CD14-positive monocyte (primary cell): Measurements from ENCODE around the gene CDC26. TPM values are rescaled to one million over a fixed set of nuclear protein-coding genes. Genes with fewer than 3 reads are reported as not detected.
"Not testable (repeated sequence)": the region's sequence is repeated elsewhere in the genome, so short reads cannot be mapped to it uniquely, and the experiment has no call there.

Source experiments
- DNase-seq, 3 donors: peaks; one replicate each; pipeline ENCODE4 v3.0.0-alpha.2; 2011 to 2022
- H2AFZ ChIP-seq: 2 replicates; pipeline ENCODE4 v1.6.0; 2012; ENCODE audit warnings: mild to moderate bottlenecking, low read depth, low read length, inconsistent platforms; ENCODE audit not compliant: insufficient read depth, poor library complexity, severe bottlenecking
- H3K27ac ChIP-seq, 2 donors: 1 replicate in 1 of 2; 2 replicates in 1 of 2; pipeline ENCODE4 v1.5.1; 2012 to 2013; ENCODE audit warnings: low read length in 2 of 2, control low read depth in 1 of 2, inconsistent platforms in 1 of 2, low read depth in 1 of 2, mild to moderate bottlenecking in 1 of 2
- H3K27me3 ChIP-seq, 2 donors: one replicate each; pipeline versions ENCODE4 v1.6.0 to v1.6.1; 2011 to 2013; ENCODE audit warnings: low read length in 2 of 2; ENCODE audit not compliant: control insufficient read depth in 2 of 2, insufficient read depth in 2 of 2
- H3K36me3 ChIP-seq, 2 donors: replicated peaks in 1 of 2; 1 replicate in 1 of 2; 2 replicates in 1 of 2; pipeline versions ENCODE4 v1.5.1 to v1.6.1; 2012 to 2013; ENCODE audit warnings: low read length in 2 of 2, control low read depth in 1 of 2, inconsistent platforms in 1 of 2, mild to moderate bottlenecking in 1 of 2; ENCODE audit not compliant: insufficient read depth in 2 of 2, control insufficient read depth in 1 of 2
- H3K4me1 ChIP-seq, 2 donors: 1 replicate in 1 of 2; 2 replicates in 1 of 2; pipeline versions ENCODE4 v1.5.1 to v1.6.1; 2012 to 2013; ENCODE audit warnings: low read length in 2 of 2, control low read depth in 1 of 2, inconsistent platforms in 1 of 2, mild to moderate bottlenecking in 1 of 2, moderate library complexity in 1 of 2; ENCODE audit not compliant: insufficient read depth in 2 of 2, control insufficient read depth in 1 of 2
- H3K4me2 ChIP-seq: replicated peaks from 2 replicates; pipeline ENCODE3; 2012; ENCODE audit warnings: low read length, moderate library complexity, mild to moderate bottlenecking; ENCODE audit not compliant: poor library complexity, severe bottlenecking; ENCODE audit errors: extremely low read depth
- H3K4me3 ChIP-seq, 3 experiments: fragments of 200-600 bp in 1 of 3; sonication (generic) in 1 of 3; replicated peaks in 1 of 3; 1 replicate in 2 of 3; 2 replicates in 1 of 3; pipeline ENCODE4 v1.5.1; 2011 to 2013; ENCODE audit warnings: low read length in 3 of 3, mild to moderate bottlenecking in 3 of 3, control low read depth in 2 of 3, low read depth in 2 of 3, inconsistent platforms in 1 of 3, moderate library complexity in 1 of 3
- H3K79me2 ChIP-seq: 2 replicates; pipeline ENCODE4 v1.6.0; 2012; ENCODE audit warnings: mild to moderate bottlenecking, control low read depth, inconsistent platforms, low read length, moderate library complexity; ENCODE audit not compliant: insufficient read depth
- H3K9ac ChIP-seq: 2 replicates; pipeline ENCODE4 v1.6.0; 2017; ENCODE audit warnings: low read length, mild to moderate bottlenecking; ENCODE audit not compliant: insufficient read depth, poor library complexity, severe bottlenecking
- H3K9me3 ChIP-seq, 2 donors: replicated peaks in 1 of 2; 1 replicate in 1 of 2; 2 replicates in 1 of 2; pipeline versions ENCODE4 v1.5.1 to v1.6.1; 2012 to 2013; ENCODE audit warnings: low read length in 2 of 2, control low read depth in 1 of 2; ENCODE audit not compliant: control insufficient read depth in 1 of 2, insufficient read depth in 1 of 2
- H4K20me1 ChIP-seq: 2 replicates; pipeline ENCODE4 v1.6.0; 2012; ENCODE audit warnings: mild to moderate bottlenecking, low read length, control low read depth, moderate library complexity; ENCODE audit not compliant: insufficient read depth
- H3K27ac Mint-ChIP-seq, 7 donors: one replicate each; pipeline ENCODE4 v1.8.0; 2020; ENCODE audit warnings: mild to moderate bottlenecking in 7 of 7, mixed read lengths in 7 of 7, moderate library complexity in 6 of 7, inconsistent platforms in 2 of 7
- H3K27me3 Mint-ChIP-seq, 3 donors: one replicate each; pipeline ENCODE4 v1.8.0; 2021 to 2022; ENCODE audit warnings: low read depth in 3 of 3, mild to moderate bottlenecking in 3 of 3, mixed read lengths in 3 of 3, moderate library complexity in 3 of 3, inconsistent platforms in 1 of 3
- H3K36me3 Mint-ChIP-seq, 2 donors: one replicate each; pipeline ENCODE4 v1.8.0; 2020; ENCODE audit warnings: mixed read lengths in 2 of 2, inconsistent platforms in 1 of 2, mild to moderate bottlenecking in 1 of 2
- H3K4me1 Mint-ChIP-seq: one replicate; pipeline ENCODE4 v1.8.0; 2020; ENCODE audit warnings: mild to moderate bottlenecking, mixed read lengths
- H3K4me3 Mint-ChIP-seq, 2 donors: one replicate each; pipeline ENCODE4 v1.8.0; 2020; ENCODE audit warnings: mild to moderate bottlenecking in 2 of 2, mixed read lengths in 2 of 2, moderate library complexity in 1 of 2
- H3K9me3 Mint-ChIP-seq, 7 donors: one replicate each; pipeline ENCODE4 v1.8.0; 2020 to 2022; ENCODE audit warnings: mixed read lengths in 7 of 7, mild to moderate bottlenecking in 6 of 7, moderate library complexity in 6 of 7, inconsistent platforms in 2 of 7
- WGBS: methylation state at CpG from one replicate; pipeline ENCODE4 v1.1.5; 2013; ENCODE audit warnings: missing lambda C conversion rate; ENCODE audit not compliant: insufficient coverage; 5-methylcytosine and 5-hydroxymethylcytosine counted together
- intact Hi-C, 2 donors: fragments of 100-400 bp; cut with micrococcal nuclease; formaldehyde crosslinking; loops; one replicate each; pipeline versions ENCODE4 v1.15.0 to v1.15.1; 2023
- polyA plus RNA-seq, 3 donors: library from polyadenylated mRNA; depleted of rRNA in 1 of 3; unstranded in 2 of 3; stranded (reverse) in 1 of 3; fragments of 300-500 nt in 2 of 3; fragments of >200 nt in 1 of 3; fragmentation: Illumina TruSeq in 2 of 3; gene quantifications; 1 replicate in 2 of 3; 2 replicates in 1 of 3; pipeline ENCODE4 v1.2.3, GENCODE V29; 2012 to 2021
- TF ChIP-seq, protein P1 (sequence below): fragments of 200-600 bp; IDR thresholded peaks from one replicate; pipeline ENCODE4 v1.8.0; 2022; ENCODE audit warnings: antibody characterized with exemption, mild to moderate bottlenecking

CDC26 gene
- polyA plus RNA-seq, 3 donors, result 17.9 to 87.8 (median 77.8) TPM

DNA sequence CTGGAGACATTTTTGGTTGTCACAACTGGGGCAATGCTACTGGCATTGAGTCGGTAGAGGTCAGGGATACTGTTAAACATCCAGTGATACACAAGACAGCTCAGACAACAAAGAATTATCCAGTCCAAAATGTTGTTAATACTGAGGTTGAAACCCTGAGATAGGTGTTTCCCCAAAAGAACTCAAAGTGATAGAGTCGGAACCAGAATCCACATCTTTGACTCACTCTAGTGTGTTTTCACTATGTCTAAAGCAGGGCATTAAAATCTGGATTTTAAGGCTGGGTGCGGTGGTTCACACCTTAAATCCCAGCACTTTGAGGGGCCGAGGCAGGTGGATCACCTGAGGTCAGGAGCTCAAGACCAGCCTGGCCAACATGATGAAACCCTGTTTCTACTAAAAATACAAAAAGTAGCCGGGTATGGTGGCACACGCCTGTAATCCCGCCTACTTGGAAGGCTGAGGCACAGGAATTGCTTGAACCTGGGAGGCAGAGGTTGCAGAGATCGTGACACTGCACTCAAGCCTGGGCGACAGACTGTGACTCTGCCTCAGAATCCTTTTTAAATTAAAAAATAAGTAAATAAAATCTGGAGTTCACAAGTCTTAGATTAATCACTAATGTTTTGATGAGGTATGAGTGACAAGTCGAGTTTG, 37.0 kb downstream of the CDC26 start:
- Mint-ChIP-seq H3K4me1 (peaks cover 30% of the 10 kb centered on the region), H3K27ac (peak overlapping the region in 1 of 7 donors; percentile 28), H3K9me3 (peaks cover 0 to 1% (median 0%) of the 10 kb centered on the region in 7 donors), H3K4me3 (no peak overlapping the region), H3K36me3 (peaks cover 6 to 8% of the 10 kb centered on the region in 2 donors), H3K27me3 (peaks cover 0 to 4% (median 0%) of the 10 kb centered on the region in 3 donors)
- Histone ChIP-seq H3K9ac (no peak overlapping the region), H2AFZ (no peak overlapping the region), H3K9me3 (no peaks in the 10 kb centered on the region), H3K36me3 (no peaks in the 10 kb centered on the region), H3K4me3 (no peak overlapping the region), H4K20me1 (peaks cover 14% of the 10 kb centered on the region), H3K27me3 (no peaks in the 10 kb centered on the region), H3K4me1 (peaks cover 21 to 26% of the 10 kb centered on the region in 2 donors), H3K4me2 (no peak overlapping the region), H3K79me2 (peaks cover 57% of the 10 kb centered on the region), H3K27ac (no peak overlapping the region)
- no peak for DNase-seq
- 100% methylated on average over 5 of the region's 10 CpGs for WGBS
- TF ChIP-seq, protein P1, sequence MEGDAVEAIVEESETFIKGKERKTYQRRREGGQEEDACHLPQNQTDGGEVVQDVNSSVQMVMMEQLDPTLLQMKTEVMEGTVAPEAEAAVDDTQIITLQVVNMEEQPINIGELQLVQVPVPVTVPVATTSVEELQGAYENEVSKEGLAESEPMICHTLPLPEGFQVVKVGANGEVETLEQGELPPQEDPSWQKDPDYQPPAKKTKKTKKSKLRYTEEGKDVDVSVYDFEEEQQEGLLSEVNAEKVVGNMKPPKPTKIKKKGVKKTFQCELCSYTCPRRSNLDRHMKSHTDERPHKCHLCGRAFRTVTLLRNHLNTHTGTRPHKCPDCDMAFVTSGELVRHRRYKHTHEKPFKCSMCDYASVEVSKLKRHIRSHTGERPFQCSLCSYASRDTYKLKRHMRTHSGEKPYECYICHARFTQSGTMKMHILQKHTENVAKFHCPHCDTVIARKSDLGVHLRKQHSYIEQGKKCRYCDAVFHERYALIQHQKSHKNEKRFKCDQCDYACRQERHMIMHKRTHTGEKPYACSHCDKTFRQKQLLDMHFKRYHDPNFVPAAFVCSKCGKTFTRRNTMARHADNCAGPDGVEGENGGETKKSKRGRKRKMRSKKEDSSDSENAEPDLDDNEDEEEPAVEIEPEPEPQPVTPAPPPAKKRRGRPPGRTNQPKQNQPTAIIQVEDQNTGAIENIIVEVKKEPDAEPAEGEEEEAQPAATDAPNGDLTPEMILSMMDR, result no peak
- intact Hi-C loops, result no loop called here

DNA sequence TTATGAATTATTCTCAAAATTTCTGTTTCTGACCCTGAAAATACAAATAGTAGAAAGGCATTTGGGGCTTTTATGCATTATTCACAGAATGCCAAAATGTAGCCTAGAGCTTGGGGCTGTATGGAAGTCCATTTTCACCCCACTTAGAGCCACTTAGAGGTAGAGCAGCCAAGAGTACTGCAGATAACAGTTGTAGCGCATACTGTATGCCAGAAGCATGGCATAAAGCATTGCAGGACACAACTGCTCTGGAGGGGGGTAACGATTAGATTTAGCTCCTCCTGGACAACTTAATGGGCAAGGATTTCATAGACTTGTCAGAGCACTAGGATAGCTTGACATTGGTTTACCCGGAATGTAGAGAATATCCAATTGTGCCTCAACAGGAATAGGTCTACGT, 38.3 kb downstream of the CDC26 start:
- Histone ChIP-seq H3K9me3 (no peaks in the 10 kb centered on the region), H3K27ac (no peak overlapping the region), H4K20me1 (peaks cover 7% of the 10 kb centered on the region), H3K4me3 (no peak overlapping the region), H3K4me2 (no peak overlapping the region), H2AFZ (no peak overlapping the region), H3K36me3 (no peaks in the 10 kb centered on the region), H3K79me2 (peaks cover 58% of the 10 kb centered on the region), H3K27me3 (no peaks in the 10 kb centered on the region), H3K9ac (no peak overlapping the region), H3K4me1 (peaks cover 34 to 39% of the 10 kb centered on the region in 2 donors)
- WGBS, result 97% methylated on average over 3 of the region's 4 CpGs
- TF ChIP-seq, protein P1, result no peak
- intact Hi-C loops, result no loop called here
- Mint-ChIP-seq H3K27me3 (peaks cover 0 to 3% (median 0%) of the 10 kb centered on the region in 3 donors), H3K27ac (peak overlapping the region in 1 of 7 donors; percentile 15), H3K4me3 (no peak overlapping the region), H3K36me3 (peaks cover 4 to 6% of the 10 kb centered on the region in 2 donors), H3K9me3 (peaks cover 0 to 1% (median 0%) of the 10 kb centered on the region in 7 donors), H3K4me1 (peaks cover 43% of the 10 kb centered on the region)
- DNase-seq, result no peak

DNA sequence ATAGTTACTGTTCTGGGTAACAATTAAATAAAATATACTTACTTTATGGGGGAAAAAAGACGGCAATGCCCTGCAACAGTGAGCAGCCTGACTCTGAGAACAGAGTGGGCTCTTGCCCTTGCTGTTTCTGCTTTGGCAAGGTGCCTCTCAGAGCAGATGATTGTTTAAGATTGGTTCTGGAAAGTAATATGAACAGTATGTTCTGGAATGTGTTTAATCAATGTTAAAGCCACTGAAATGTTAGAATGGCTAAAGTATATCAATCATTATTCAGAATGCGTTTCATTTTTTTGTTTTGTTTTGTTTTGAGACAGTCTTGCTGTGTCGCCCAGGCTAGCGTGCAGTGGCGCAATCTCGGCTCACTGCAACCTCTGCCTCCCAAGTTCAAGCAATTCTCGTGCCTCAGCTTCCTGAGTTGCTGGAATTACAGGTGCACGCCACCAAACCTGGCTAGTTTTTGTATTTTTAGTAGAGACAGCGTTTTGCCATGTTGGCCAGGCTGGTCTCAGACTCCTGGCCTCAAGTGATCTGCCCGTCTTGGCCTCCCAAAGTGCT, 39.6 kb downstream of the CDC26 start:
- H2AFZ ChIP-seq, intact Hi-C loops, DNase-seq, H4K20me1 ChIP-seq, H3K27me3 Mint-ChIP-seq, H3K9me3 Mint-ChIP-seq, H3K9ac ChIP-seq, H3K27me3 ChIP-seq, H3K36me3 Mint-ChIP-seq, H3K36me3 ChIP-seq, H3K9me3 ChIP-seq: not testable (repeated sequence)
- H3K4me3 ChIP-seq, result peak overlapping the region in 1 of 3 experiments; percentile 43
- H3K27ac ChIP-seq, result peak overlapping the region in 1 of 2 donors; percentile 62
- WGBS, result 42% methylated on average over 9 of the region's 10 CpGs
- Mint-ChIP-seq H3K4me3 (peak overlapping the region; percentile 6 to 39), H3K27ac (peak overlapping the region in 6 of 7 donors; percentile 9 to 77 (median 74)), H3K4me1 (peaks cover 52% of the 10 kb centered on the region)
- peak overlapping the region; percentile 53 for H3K4me2 ChIP-seq
- peaks cover 71% of the 10 kb centered on the region for H3K79me2 ChIP-seq
- H3K4me1 ChIP-seq, result peaks cover 38 to 50% of the 10 kb centered on the region in 2 donors
